GM19043 (cell line): ENCODE data around the gene CNOT11.
"Not testable (repeated sequence)": the region's sequence is repeated elsewhere in the genome, so short reads cannot be mapped to it uniquely, and the experiment has no call there.

Experiments used
- ATAC-seq: cut with Tn5 transposase; IDR thresholded peaks from one replicate; pipeline ENCODE4 v1.9.1; 2021; ENCODE audit warnings: low read depth; ENCODE audit not compliant: unreplicated experiment

CNOT11 gene

GRCh38 chr2:101307950-101308431, 55.3 kb downstream of the CNOT11 start:
- ATAC-seq = peak; percentile 3

- ATAC-seq = peak; percentile 62
Observed at GRCh38 chr2:101308432-101309210, 55.9 kb downstream of the CNOT11 start, which contains the start of gene RNF149. Gene RNF149 (minus strand): TSS chr2:101308701. CDS start chr2:101308588, 113 bp downstream.

- no peak for ATAC-seq
Observed at GRCh38 chr2:101310090-101310833, 57.6 kb downstream of the CNOT11 start.

- ATAC-seq = no peak
Observed at GRCh38 chr2:101310834-101311695, 58.4 kb downstream of the CNOT11 start.

GRCh38 chr2:101311696-101312017, 59.0 kb downstream of the CNOT11 start:
- no peak for ATAC-seq

GRCh38 chr2:101316568-101316967, 63.9 kb downstream of the CNOT11 start:
- ATAC-seq = not testable (repeated sequence)
